Stimulated activated CD4-positive, alpha-beta T cell treated with anti-CD3 and anti-CD28 coated beads, Interleukin-1b, Interleukin-23, amount 100 ng/mL, for 4 hours (primary cell): ENCODE measurements around the gene MS4A15.
"Not testable (repeated sequence)": the region's sequence is repeated elsewhere in the genome, so short reads cannot be mapped to it uniquely, and the experiment has no call there.

ENCODE experiments used
- DNase-seq, 2 donors: peaks; one replicate each; pipeline ENCODE4 v3.0.0-alpha.2; 2020; ENCODE audit warnings: low read depth in 2 of 2

The MS4A15 gene

GRCh38 chr11:60756307-60757032 lies at the start of gene MS4A15:
Gene MS4A15 (plus strand): TSS chr11:60756867. CDS start chr11:60763734, 6,867 bp downstream.
- DNase-seq: no peak

GRCh38 chr11:60706931-60707330 lies 49.7 kb upstream of the MS4A15 start:
- DNase-seq: no peak

- no peak for DNase-seq
These were observed 46.2 kb upstream of the MS4A15 start for GRCh38 chr11:60710482-60710881.

DNA sequence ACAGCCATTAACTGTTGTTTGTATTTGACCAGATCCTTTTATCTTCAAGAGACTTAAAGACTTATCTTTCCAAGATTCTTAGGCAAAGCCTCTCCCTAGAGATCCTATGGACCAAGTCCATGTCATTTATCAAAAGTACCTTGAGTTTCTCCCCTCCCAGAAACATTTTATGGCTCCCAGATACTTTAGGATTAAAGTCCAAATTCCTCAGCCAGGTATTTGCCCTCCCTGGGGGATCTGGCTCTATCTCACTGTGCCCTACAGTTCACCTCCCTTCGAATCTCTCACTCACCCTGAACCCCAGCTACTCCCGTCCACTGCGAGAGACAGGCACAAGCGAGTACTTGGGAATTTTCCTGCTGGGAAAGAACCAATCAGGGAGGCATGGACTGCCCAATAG lies 45.4 kb upstream of the MS4A15 start:
- no peak for DNase-seq

DNA sequence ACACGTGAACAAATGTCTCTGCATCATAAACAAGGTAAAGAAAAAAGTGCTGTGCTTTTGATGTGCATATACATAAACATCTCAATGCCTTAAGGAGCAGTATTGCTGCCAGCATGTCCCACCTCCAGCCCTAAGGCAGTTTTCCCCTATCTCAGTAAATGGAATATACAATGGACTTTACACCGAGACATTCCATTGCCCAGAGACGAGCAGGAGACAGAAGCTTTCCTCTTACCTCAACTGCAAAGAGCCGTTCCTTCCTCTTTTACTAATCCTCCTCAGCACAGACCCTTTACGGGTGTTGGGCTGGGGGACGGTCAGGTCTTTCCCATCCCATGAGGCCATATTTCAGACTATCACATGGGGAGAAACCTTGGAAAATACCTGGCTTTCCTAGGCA lies 43.2 kb upstream of the MS4A15 start:
- not testable (repeated sequence) for DNase-seq

GRCh38 chr11:60717956-60718355 lies 38.7 kb upstream of the MS4A15 start:
- DNase-seq: no peak

GRCh38 chr11:60718524-60719316 lies 37.9 kb upstream of the MS4A15 start:
- no peak for DNase-seq

- DNase-seq: no peak
These were observed 37.3 kb upstream of the MS4A15 start for GRCh38 chr11:60719391-60719790.

GRCh38 chr11:60720460-60720859 lies 36.2 kb upstream of the MS4A15 start:
- no peak for DNase-seq

- DNase-seq: no peak
These were observed 32.2 kb upstream of the MS4A15 start, which contains the start of gene MS4A18 for GRCh38 chr11:60724420-60724819. Gene MS4A18 (plus strand): TSS chr11:60724720.

DNA sequence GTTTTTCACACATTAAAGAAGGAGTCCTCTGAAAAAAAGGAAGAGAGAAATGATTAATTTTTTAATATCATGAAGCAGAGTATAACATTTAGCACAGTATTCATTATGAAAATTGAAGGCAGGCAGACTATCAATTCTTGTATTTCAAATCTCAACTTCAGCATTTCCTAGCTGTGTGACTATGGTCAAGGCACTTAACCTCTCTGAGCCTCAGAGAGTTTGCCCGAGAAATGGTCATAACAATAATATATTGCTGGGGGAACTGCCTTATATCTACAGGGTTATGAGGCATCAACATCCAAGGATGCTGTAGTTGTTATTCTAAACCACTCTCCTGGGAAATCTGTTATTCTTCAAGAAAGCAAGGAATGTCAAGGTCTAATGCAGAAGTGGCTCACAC lies 31.1 kb upstream of the MS4A15 start:
- DNase-seq: no peak

- no peak for DNase-seq
These were observed 25.1 kb upstream of the MS4A15 start for GRCh38 chr11:60731586-60731985.

DNA sequence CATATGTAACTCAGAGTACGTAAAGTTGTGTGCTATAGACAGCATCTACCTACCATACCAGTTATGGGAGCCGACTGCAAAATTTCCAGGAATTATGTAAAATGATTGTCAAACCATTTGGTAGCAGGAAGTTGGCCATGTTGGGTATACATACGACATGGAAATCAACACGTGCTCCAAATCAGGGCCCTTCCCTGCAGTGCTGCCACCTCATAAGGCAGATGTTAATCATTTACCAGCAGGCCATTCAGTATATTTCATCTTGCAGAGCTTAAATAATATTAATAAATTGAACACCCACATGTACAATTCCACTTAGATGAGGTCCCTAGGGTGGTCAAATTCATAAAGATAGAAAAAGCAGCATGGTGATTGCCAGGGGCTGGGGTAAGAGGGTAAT lies 22.4 kb upstream of the MS4A15 start:
- no peak for DNase-seq

DNA sequence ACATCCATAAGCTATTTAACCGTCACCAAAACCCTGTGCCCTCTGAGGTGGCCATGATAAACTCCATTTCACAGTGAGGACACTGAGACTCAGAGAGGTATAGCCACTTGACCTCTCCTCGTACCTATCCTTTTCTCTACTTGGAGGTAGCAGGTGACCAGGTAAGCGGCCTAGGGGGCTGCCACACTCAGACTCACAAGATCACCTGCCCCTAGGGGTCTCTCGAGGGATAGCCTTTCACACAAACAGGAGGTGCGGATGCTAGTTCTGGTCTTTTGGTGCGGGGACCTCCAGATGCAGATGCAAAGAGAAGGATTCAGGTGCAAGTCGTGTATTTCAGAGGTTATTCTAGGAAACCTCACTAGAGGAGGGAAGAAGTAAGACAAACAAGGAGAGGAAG lies 17.6 kb upstream of the MS4A15 start:
- DNase-seq: no peak

DNA sequence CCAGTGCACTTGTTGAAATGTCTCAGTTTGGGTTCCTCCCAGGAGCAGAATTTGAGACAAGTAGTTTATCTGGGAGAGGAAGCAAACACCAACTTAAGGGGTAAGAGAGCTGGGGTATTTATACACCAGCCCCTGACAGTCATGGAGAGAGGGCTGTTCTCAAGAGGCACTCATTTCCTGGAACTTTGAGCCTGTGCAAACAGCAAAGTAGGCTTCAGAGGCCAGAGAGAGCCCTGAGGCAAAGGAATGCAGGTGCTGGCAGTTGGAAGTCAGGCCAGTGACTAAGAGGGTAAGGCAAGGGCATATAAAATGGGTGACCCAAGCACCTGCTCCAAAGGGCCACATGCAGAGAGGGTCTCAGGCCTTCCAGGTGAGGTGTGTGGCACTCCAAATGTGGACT lies 16.1 kb upstream of the MS4A15 start:
- no peak for DNase-seq

DNA sequence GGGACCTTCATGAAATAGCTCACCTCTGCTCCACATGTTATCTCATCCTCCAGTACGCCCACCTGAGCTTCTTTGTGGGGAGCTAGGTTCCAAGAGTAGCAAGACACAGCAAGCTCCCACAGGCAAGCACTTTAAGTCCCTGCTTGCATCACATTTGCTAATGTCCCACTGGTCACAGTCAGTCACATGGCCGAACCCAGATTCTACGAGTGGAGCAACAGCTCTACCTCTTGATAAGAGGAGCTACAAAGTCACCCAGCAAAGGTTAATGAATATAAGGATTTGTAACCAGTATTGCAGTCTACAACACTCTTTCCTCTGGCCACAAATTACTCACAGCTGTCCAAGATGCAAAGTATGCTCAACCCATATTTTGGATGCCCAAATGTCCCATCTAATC lies 15.2 kb upstream of the MS4A15 start:
- no peak for DNase-seq

DNA sequence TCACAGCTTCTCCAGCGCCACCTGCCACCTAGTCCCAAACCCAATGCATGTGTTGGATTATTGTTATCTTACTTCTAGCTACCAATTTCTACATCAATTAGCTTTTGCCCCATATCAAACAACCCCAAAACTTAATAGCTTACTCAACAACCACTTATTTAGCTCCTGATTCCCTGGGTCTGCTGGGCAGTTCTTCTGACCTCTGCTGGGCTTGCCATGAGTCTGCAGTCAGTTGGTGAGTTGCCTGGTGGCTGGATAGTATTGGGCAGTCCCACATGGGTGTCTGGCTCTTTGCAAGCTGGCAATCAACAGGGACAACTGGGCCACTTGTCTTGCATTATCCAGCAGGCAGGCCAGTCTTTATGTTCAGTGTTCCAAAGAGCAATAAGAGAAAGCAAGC lies 13.6 kb upstream of the MS4A15 start:
- no peak for DNase-seq

- no peak for DNase-seq
These were observed 12.6 kb upstream of the MS4A15 start for GRCh38 chr11:60744114-60744513.

- DNase-seq: no peak
These were observed 9.3 kb upstream of the MS4A15 start for GRCh38 chr11:60747359-60747873.

- no peak for DNase-seq
These were observed 8.4 kb upstream of the MS4A15 start for GRCh38 chr11:60748225-60748624.

GRCh38 chr11:60748821-60749220 lies 7.8 kb upstream of the MS4A15 start:
- no peak for DNase-seq

GRCh38 chr11:60750911-60751310 lies 5.8 kb upstream of the MS4A15 start:
- no peak for DNase-seq

DNA sequence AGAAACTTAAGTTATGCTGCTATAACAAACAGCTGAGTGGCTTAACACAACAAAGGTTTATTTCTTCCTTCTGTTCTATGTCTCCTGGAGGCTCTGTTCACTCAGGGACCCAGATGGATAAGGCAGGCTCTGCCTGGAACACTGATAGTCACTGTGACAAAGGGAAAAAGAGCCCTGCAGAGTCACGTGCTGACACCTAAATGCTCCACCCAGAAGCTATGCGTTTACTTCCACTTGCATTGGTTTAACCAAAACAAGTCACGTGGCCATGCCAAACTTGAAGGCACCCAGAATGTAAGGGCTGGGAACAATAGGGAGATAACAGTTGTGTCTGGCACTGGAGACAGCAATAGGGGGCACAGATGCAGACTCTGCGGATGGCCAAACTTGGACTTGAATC lies 3.4 kb upstream of the MS4A15 start:
- no peak for DNase-seq
